ENCODE results near the gene KRTAP5-7.

DNA sequence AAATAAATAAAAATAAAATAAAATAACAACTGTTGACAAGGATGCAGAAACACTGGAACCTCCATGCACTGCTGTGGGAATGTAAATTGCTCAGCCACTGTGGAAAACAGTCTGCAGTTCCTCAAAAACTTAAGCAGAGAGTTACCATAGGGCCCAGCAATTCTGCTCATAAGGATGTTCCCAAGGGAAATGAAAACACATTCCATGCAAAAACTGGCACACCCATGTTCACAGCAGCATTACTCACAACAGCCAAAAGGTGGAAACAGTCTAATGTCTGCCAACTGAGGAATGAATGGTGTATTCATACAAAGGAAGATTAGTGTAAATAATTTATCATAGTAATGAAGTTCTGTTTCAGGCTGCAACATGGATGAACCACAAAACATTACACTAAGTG, 35.1 kb downstream of the KRTAP5-7 start:
- TF ChIP-seq, protein P1, sequence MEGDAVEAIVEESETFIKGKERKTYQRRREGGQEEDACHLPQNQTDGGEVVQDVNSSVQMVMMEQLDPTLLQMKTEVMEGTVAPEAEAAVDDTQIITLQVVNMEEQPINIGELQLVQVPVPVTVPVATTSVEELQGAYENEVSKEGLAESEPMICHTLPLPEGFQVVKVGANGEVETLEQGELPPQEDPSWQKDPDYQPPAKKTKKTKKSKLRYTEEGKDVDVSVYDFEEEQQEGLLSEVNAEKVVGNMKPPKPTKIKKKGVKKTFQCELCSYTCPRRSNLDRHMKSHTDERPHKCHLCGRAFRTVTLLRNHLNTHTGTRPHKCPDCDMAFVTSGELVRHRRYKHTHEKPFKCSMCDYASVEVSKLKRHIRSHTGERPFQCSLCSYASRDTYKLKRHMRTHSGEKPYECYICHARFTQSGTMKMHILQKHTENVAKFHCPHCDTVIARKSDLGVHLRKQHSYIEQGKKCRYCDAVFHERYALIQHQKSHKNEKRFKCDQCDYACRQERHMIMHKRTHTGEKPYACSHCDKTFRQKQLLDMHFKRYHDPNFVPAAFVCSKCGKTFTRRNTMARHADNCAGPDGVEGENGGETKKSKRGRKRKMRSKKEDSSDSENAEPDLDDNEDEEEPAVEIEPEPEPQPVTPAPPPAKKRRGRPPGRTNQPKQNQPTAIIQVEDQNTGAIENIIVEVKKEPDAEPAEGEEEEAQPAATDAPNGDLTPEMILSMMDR (IDR thresholded peaks at IDR 0.05; ENCODE audit: low read length): no peak
- no peak for TF ChIP-seq EZH2 (IDR thresholded peaks at IDR 0.05; ENCODE audit: borderline replicate concordance, low read length)

All from OCI-LY1 (cell line).